K562 (cell line): ENCODE results near the gene MAP4. TPM values are rescaled to one million over a fixed set of nuclear protein-coding genes. Genes with fewer than 3 reads are reported as not detected.

Experiments
- ATAC-seq: fragments of 200-7000 bp; cut with Tn5 transposase; 3 replicates; pipeline ENCODE4 v1.9.1; 2020; ENCODE audit warnings: moderate library complexity
- BruUV-seq: library from RNA; stranded (reverse); fragments of 400-500 nt; replicated peaks from 2 replicates; lab custom pipeline; 2021; lab: Mats Ljungman, UMichigan
- CTCF ChIA-PET: fragments of 300-600 bp; formaldehyde crosslinking; extraction: SDS; loops from one replicate; lab custom pipeline; 2021; ENCODE audit warnings: low intra/inter-chr PET ratio; lab: Yijun Ruan, JAX
- POLR2A ChIA-PET: fragments of 300-600, 350-650 bp; sonication (Branson Sonifier 250); formaldehyde crosslinking; extraction: SDS; loops from one replicate; lab custom pipeline; 2021; ENCODE audit warnings: antibody characterized with exemption, inconsistent platforms; lab: Yijun Ruan, JAX
- DNase-seq, 4 experiments: peaks; one replicate each; pipeline versions ENCODE4 v3.0.0 to v3.0.0-alpha.2; 2011 to 2018; ENCODE audit warnings: low spot score in 3 of 4, mixed read lengths in 3 of 4; ENCODE audit errors: extremely low read depth in 1 of 4
- FAIRE-seq: peaks from 2 replicates; lab custom pipeline; 2011; peaks lifted over from hg19 to GRCh38; lab: Jason Lieb, UNC
- H2AFZ ChIP-seq: 2 replicates; pipeline ENCODE4 v1.6.0; 2011; ENCODE audit warnings: low read depth, low read length, control low read depth, inconsistent platforms
- H3K27ac ChIP-seq: fragments of 200-600 bp; 3 replicates; pipeline ENCODE4 v1.8.0; 2011; ENCODE audit warnings: low read depth, mild to moderate bottlenecking, control low read depth, inconsistent platforms, low read length, moderate library complexity, mixed read lengths; ENCODE audit errors: extremely low read depth
- H3K27me3 ChIP-seq, 2 experiments: fragments of 300-600 bp in 1 of 2; 2 replicates in 1 of 2; 3 replicates in 1 of 2; pipeline versions ENCODE4 v1.6.0 to v1.8.0; 2011; ENCODE audit warnings: inconsistent platforms in 2 of 2, low read length in 2 of 2, mild to moderate bottlenecking in 1 of 2, mixed read lengths in 1 of 2, moderate library complexity in 1 of 2; ENCODE audit not compliant: control insufficient read depth in 2 of 2, insufficient read depth in 2 of 2
- H3K36me3 ChIP-seq: fragments of 300-600 bp; 3 replicates; pipeline ENCODE4 v1.8.0; 2011; ENCODE audit warnings: mild to moderate bottlenecking, low read length, inconsistent platforms; ENCODE audit not compliant: control insufficient read depth, insufficient read depth
- H3K4me1 ChIP-seq, 2 experiments: fragments of 200-600 bp in 1 of 2; replicated peaks in 1 of 2; 2 replicates in 1 of 2; 3 replicates in 1 of 2; pipeline versions ENCODE4 v1.5.1 to v1.8.0; 2011; ENCODE audit warnings: inconsistent platforms in 2 of 2, low read length in 2 of 2, mild to moderate bottlenecking in 1 of 2, mixed read lengths in 1 of 2, moderate library complexity in 1 of 2; ENCODE audit not compliant: control insufficient read depth in 2 of 2, insufficient read depth in 2 of 2
- H3K4me2 ChIP-seq: 2 replicates; pipeline ENCODE4 v1.6.1; 2011; ENCODE audit warnings: low read length, control low read depth, inconsistent platforms, mixed read lengths; ENCODE audit not compliant: insufficient read depth
- H3K4me3 ChIP-seq: fragments of 200-600 bp; sonication (generic), shearing (Covaris generic); 2 replicates; pipeline ENCODE4 v1.5.1; 2016; ENCODE audit warnings: control low read depth, inconsistent platforms
- H3K79me2 ChIP-seq: fragments of 200-600 bp; 3 replicates; pipeline ENCODE4 v1.8.0; 2011; ENCODE audit warnings: low read length, inconsistent platforms; ENCODE audit not compliant: control insufficient read depth, insufficient read depth
- H3K9ac ChIP-seq, 2 experiments: 2 replicates each; pipeline versions ENCODE4 v1.6.0 to v1.6.1; 2011; ENCODE audit warnings: low read depth in 2 of 2, low read length in 2 of 2, control low read depth in 1 of 2, inconsistent platforms in 1 of 2, mild to moderate bottlenecking in 1 of 2, mixed read lengths in 1 of 2; ENCODE audit not compliant: insufficient read depth in 1 of 2
- H3K9me1 ChIP-seq: one replicate; pipeline ENCODE4 v1.6.0; 2011; ENCODE audit warnings: inconsistent platforms, mild to moderate bottlenecking, low read length, moderate library complexity; ENCODE audit not compliant: control insufficient read depth, insufficient read depth
- H3K9me3 ChIP-seq: replicated peaks from 2 replicates; pipeline ENCODE4 v1.5.1; 2011; ENCODE audit warnings: low read depth, low read length, inconsistent platforms; ENCODE audit not compliant: control insufficient read depth, insufficient read depth
- H4K20me1 ChIP-seq: replicated peaks from 2 replicates; pipeline ENCODE4 v1.6.1; 2011; ENCODE audit warnings: low read length, inconsistent platforms, mixed read lengths; ENCODE audit not compliant: control insufficient read depth, insufficient read depth
- CBX1 ChIP-seq: sonication (generic); IDR thresholded peaks from 2 replicates; pipeline ENCODE4 v1.6.1; 2016; ENCODE audit warnings: antibody characterized with exemption, low read depth, mild to moderate bottlenecking
- DPF2 ChIP-seq: fragments of 450-650 bp; IDR thresholded peaks from 2 replicates; pipeline ENCODE4 v1.6.1; 2016
- GABPB2 ChIP-seq: fragments of 250-450 bp; sonication (Bioruptor Pico); conservative IDR thresholded peaks from 2 replicates; pipeline ENCODE4 v1.5.1; 2021; ENCODE audit warnings: mild to moderate bottlenecking
- HBP1 ChIP-seq: fragments of 450-650 bp; formaldehyde crosslinking; IDR thresholded peaks from 2 replicates; pipeline ENCODE4 v1.4.0; 2022; ENCODE audit warnings: missing genetic modification characterization
- NKRF ChIP-seq: fragments of 450-650 bp; IDR thresholded peaks from 2 replicates; pipeline ENCODE4 v1.6.1; 2016; ENCODE audit warnings: borderline replicate concordance
- POU5F1 ChIP-seq: fragments of 150-350 bp; IDR thresholded peaks from 2 replicates; pipeline ENCODE4 v1.6.1; 2014; ENCODE audit warnings: borderline replicate concordance, low read length, low read depth, mild to moderate bottlenecking; ENCODE audit not compliant: partially characterized antibody
- SMAD2 ChIP-seq: fragments of 150-350 bp; IDR thresholded peaks from 2 replicates; pipeline ENCODE4 v1.6.1; 2014; ENCODE audit warnings: low read depth, mild to moderate bottlenecking, low read length
- SOX6 ChIP-seq: fragments of 450-650 bp; IDR thresholded peaks from 2 replicates; pipeline ENCODE4 v1.6.1; 2014; ENCODE audit warnings: mild to moderate bottlenecking
- WHSC1 ChIP-seq: IDR thresholded peaks from one replicate; pipeline ENCODE4 v1.6.1; 2012; ENCODE audit warnings: low read length, control low read depth, inconsistent platforms
- YY1 ChIP-seq, 3 experiments: IDR thresholded peaks; 2 replicates each; pipeline ENCODE4 v1.6.1; 2011; ENCODE audit warnings: low read length in 2 of 3, mild to moderate bottlenecking in 2 of 3, moderate library complexity in 2 of 3, borderline replicate concordance in 1 of 3, control low read depth in 1 of 3, low read depth in 1 of 3; ENCODE audit not compliant: insufficient read depth in 3 of 3, insufficient replicate concordance in 2 of 3, control insufficient read depth in 1 of 3, insufficient read length in 1 of 3; ENCODE audit errors: extremely low read depth in 1 of 3
- ZNF316 ChIP-seq: fragments of 450-650 bp; IDR thresholded peaks from 2 replicates; pipeline ENCODE4 v1.6.1; 2016
- WGBS: fragments of 100-300 bp; shearing (Covaris generic); methylation state at CpG from one replicate; pipeline ENCODE4 v1.1.6; 2016; ENCODE audit warnings: low coverage, mixed read lengths; ENCODE audit not compliant: insufficient coverage; ENCODE audit errors: missing lambda C conversion rate; 5-methylcytosine and 5-hydroxymethylcytosine counted together
- in situ Hi-C: fragments of 300-500 bp; cut with MboI; formaldehyde crosslinking; loops from 4 replicates; pipeline ENCODE4 v1.15.0; 2018; ENCODE audit warnings: inconsistent platforms, mixed read lengths
- intact Hi-C: fragments of 100-400 bp; cut with micrococcal nuclease; formaldehyde crosslinking; loops from 2 replicates; pipeline ENCODE4 v1.14.2; 2022
- polyA plus RNA-seq, 8 experiments: library from polyadenylated mRNA; depleted of rRNA in 4 of 8; stranded (reverse) in 5 of 8; unstranded in 3 of 8; fragments of >200 nt; fragmentation: Nextera tagmentation in 2 of 8; fragmentation: Illumina TruSeq in 1 of 8; extraction: Ambion mirVana in 2 of 8; extraction: Trizol in 1 of 8; gene quantifications; 2 replicates each; pipeline versions ENCODE4 v1.2.1 to v1.2.3, GENCODE V29; 2011 to 2014; ENCODE audit warnings: inconsistent platforms in 1 of 8, missing spikeins in 1 of 8
- total RNA-seq, 7 experiments: library from RNA; depleted of rRNA in 6 of 7; stranded (reverse); fragments of >200 nt in 6 of 7; fragmentation: Illumina TruSeq in 2 of 7; extraction: Trizol in 2 of 7; gene quantifications; 2 replicates each; pipeline versions ENCODE4 v1.2.1 to v1.2.3, GENCODE V29; 2011 to 2021; ENCODE audit warnings: low replicate concordance in 1 of 7

MAP4 gene
- total and polyA plus RNA-seq, 9 of the 15 experiments (the other 6 are each of a cell fraction or from before 2014, with no cell fraction given) = 13.3 to 141 (median 36.8) TPM

- peaks cover 48% of the 10 kb centered on the region; the same call in 2 of the 3 replicates for H3K36me3 ChIP-seq
- no peaks in the 10 kb centered on the region; a peak in 1 of 5 replicates for H3K4me1 ChIP-seq
- peaks cover 5% of the 10 kb centered on the region; the same call in 1 of the 2 replicates for H4K20me1 ChIP-seq
- ATAC-seq (no peak), FAIRE-seq (no peak), DNase-seq (no peak)
- H3K79me2 ChIP-seq = no peaks in the 10 kb centered on the region
- no peaks in the 10 kb centered on the region for H3K9me1 ChIP-seq
- no peaks in the 10 kb centered on the region for H3K9me3 ChIP-seq
- H3K27ac ChIP-seq = no peak overlapping the region
- CTCF ChIA-PET = no interaction called here
- H3K9ac ChIP-seq = no peak overlapping the region
- H2AFZ ChIP-seq = no peak overlapping the region
- intact Hi-C loops = no loop called here
- 0 out of 2 replicates have a peak, but pooled peaks have one; percentile 1 for TF ChIP-seq ZNF316
- TF ChIP-seq POU5F1 = no peak
- 84% methylated on average over 4 of the region's 4 CpGs for WGBS
- POLR2A ChIA-PET = interaction anchor here (1.6 kb wide), 2 partner anchors 19 to 299 kb away, joined by 3 read pairs; no protein-coding TSS in a partner anchor
- BruUV-seq = no TSS peak
- no peak overlapping the region for H3K4me2 ChIP-seq
- H3K27me3 ChIP-seq = no peaks in the 10 kb centered on the region
- in situ Hi-C loops = loop anchor here (10.0 kb wide), 1 partner anchor 295 kb away; no protein-coding TSS in a partner anchor
- H3K4me3 ChIP-seq = no peak overlapping the region
These were observed 156.1 kb downstream of the MAP4 start for GRCh38 chr3:47859956-47860605.

- no peaks in the 10 kb centered on the region for H3K27me3 ChIP-seq
- in situ Hi-C loops = no loop called here
- H2AFZ ChIP-seq = no peak overlapping the region
- no peak overlapping the region for H3K4me3 ChIP-seq
- no peak overlapping the region for H3K9ac ChIP-seq
- H3K9me1 ChIP-seq = no peaks in the 10 kb centered on the region
- FAIRE-seq = no peak
- POLR2A ChIA-PET = interaction anchor here (0.6 kb wide), 1 partner anchor 8 kb away, joined by 3 read pairs; no protein-coding TSS in a partner anchor
- no peak for DNase-seq
- intact Hi-C loops = no loop called here
- CTCF ChIA-PET = no interaction called here
- WGBS = 76% methylated on average over 2 of the region's 2 CpGs
- peaks cover 5% of the 10 kb centered on the region; the same call in 1 of the 2 replicates for H4K20me1 ChIP-seq
- H3K4me1 ChIP-seq = peaks cover 0 to 8% of the 10 kb centered on the region in 2 experiments; a peak in 2 of 5 replicates
- no peaks in the 10 kb centered on the region for H3K9me3 ChIP-seq
- no peak overlapping the region for H3K27ac ChIP-seq
- no peak for ATAC-seq
- no TSS peak for BruUV-seq
- H3K36me3 ChIP-seq = peaks cover 56% of the 10 kb centered on the region; the same call in 2 of the 3 replicates
- no peaks in the 10 kb centered on the region for H3K79me2 ChIP-seq
- no peak overlapping the region for H3K4me2 ChIP-seq
- TF ChIP-seq NKRF = no peak
- no peak for TF ChIP-seq SOX6
- no peak for TF ChIP-seq DPF2
- no peak for TF ChIP-seq GABPB2
- no peak for TF ChIP-seq HBP1 (CRISPR knock-in tag)
- no peak for TF ChIP-seq CBX1
- no peak for TF ChIP-seq SMAD2
- no peak for TF ChIP-seq YY1 (IDR thresholded peaks at IDR 0.05; ENCODE audit: borderline replicate concordance in 1 of 3, control insufficient read depth in 1 of 3, extremely low read depth in 1 of 3, insufficient read depth in 3 of 3, insufficient read length in 1 of 3, insufficient replicate concordance in 2 of 3, low read depth in 1 of 3, low read length in 2 of 3)
- no peak for TF ChIP-seq WHSC1
These were observed 159.1 kb downstream of the MAP4 start for GRCh38 chr3:47857151-47857550.
